Neural progenitor cell (in vitro differentiated cells): ENCODE measurements around the gene ATF2.

Experiments
- EZH2 ChIP-seq: fragments of 200-600 bp; sonication (generic); IDR thresholded peaks from 2 replicates; pipeline ENCODE4 v1.6.1; 2017; ENCODE audit warnings: antibody characterized with exemption, mild to moderate bottlenecking, moderate library complexity
- EZH2phosphoT487 ChIP-seq: fragments of 200-600 bp; sonication (generic); IDR thresholded peaks from 2 replicates; pipeline ENCODE4 v1.6.1; 2017; ENCODE audit warnings: antibody characterized with exemption
- TF ChIP-seq, protein P1 (sequence below): fragments of 200-600 bp; sonication (generic); IDR thresholded peaks from 2 replicates; pipeline ENCODE4 v1.5.1; 2017; ENCODE audit warnings: antibody characterized with exemption, mild to moderate bottlenecking

DNA sequence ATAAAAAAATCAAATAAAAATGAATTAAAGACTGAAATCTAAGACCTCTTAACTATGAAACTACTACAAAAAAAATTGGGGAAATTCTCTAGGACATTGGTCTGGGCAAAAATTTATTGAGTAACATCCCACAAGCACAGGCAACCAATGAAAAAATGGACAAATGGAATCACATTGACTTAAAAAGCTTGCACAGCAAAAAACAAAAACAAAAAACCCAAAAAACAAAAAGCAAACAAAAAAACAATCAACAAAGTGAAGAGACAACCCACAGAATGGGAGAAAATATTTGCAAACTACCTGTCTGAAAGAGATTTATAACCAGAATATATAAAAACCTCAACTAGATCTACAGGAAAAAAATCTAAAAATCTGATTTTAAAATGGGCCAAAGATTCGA is 99.5 kb downstream of the ATF2 start:
- TF ChIP-seq, protein P1, sequence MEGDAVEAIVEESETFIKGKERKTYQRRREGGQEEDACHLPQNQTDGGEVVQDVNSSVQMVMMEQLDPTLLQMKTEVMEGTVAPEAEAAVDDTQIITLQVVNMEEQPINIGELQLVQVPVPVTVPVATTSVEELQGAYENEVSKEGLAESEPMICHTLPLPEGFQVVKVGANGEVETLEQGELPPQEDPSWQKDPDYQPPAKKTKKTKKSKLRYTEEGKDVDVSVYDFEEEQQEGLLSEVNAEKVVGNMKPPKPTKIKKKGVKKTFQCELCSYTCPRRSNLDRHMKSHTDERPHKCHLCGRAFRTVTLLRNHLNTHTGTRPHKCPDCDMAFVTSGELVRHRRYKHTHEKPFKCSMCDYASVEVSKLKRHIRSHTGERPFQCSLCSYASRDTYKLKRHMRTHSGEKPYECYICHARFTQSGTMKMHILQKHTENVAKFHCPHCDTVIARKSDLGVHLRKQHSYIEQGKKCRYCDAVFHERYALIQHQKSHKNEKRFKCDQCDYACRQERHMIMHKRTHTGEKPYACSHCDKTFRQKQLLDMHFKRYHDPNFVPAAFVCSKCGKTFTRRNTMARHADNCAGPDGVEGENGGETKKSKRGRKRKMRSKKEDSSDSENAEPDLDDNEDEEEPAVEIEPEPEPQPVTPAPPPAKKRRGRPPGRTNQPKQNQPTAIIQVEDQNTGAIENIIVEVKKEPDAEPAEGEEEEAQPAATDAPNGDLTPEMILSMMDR: no peak
- TF ChIP-seq EZH2 (no peak), EZH2phosphoT487 (no peak)
